Skeletal muscle satellite cell (primary cell): ENCODE measurements around the gene IRF2BP2.

Source experiments
- H3K27me3 ChIP-seq: 2 replicates; pipeline ENCODE4 v1.7.0; 2013; ENCODE audit warnings: low read length; ENCODE audit not compliant: control insufficient read depth, insufficient read depth
- H3K36me3 ChIP-seq: 2 replicates; pipeline ENCODE4 v1.7.0; 2013; ENCODE audit warnings: mild to moderate bottlenecking, control low read depth, low read length; ENCODE audit not compliant: insufficient read depth
- H3K4me1 ChIP-seq: 2 replicates; pipeline ENCODE4 v1.7.0; 2013; ENCODE audit warnings: low read length; ENCODE audit not compliant: control insufficient read depth, insufficient read depth
- H3K4me2 ChIP-seq: 2 replicates; pipeline ENCODE4 v1.7.0; 2013; ENCODE audit warnings: mild to moderate bottlenecking, low read length
- H3K4me3 ChIP-seq: 2 replicates; pipeline ENCODE4 v1.7.0; 2013; ENCODE audit warnings: low read length
- H3K9ac ChIP-seq: 2 replicates; pipeline ENCODE4 v1.7.0; 2013; ENCODE audit warnings: mild to moderate bottlenecking, low read depth, low read length, moderate library complexity
- H3K9me3 ChIP-seq: replicated peaks from 2 replicates; pipeline ENCODE4 v1.7.0; 2013; ENCODE audit warnings: mild to moderate bottlenecking, control low read depth, low read length

Gene IRF2BP2

GRCh38 chr1:234610666-234611224 lies 767 bp upstream of the IRF2BP2 start:
- H3K27me3 ChIP-seq = no peaks in the 10 kb centered on the region
- H3K4me2 ChIP-seq = peak overlapping the region; percentile 98
- peak overlapping the region; percentile 98 for H3K9ac ChIP-seq
- H3K9me3 ChIP-seq = no peaks in the 10 kb centered on the region
- H3K4me1 ChIP-seq = peaks cover 40% of the 10 kb centered on the region
- H3K4me3 ChIP-seq = peak overlapping the region; percentile 78
- peaks cover 31% of the 10 kb centered on the region for H3K36me3 ChIP-seq

GRCh38 chr1:234609691-234610042 lies 311 bp downstream of the IRF2BP2 start:
- H3K27me3 ChIP-seq = no peaks in the 10 kb centered on the region
- H3K36me3 ChIP-seq = peaks cover 41% of the 10 kb centered on the region
- H3K4me1 ChIP-seq = peaks cover 39% of the 10 kb centered on the region
- H3K9ac ChIP-seq = peak overlapping the region; percentile 98
- H3K4me2 ChIP-seq = peak overlapping the region; percentile 98
- no peaks in the 10 kb centered on the region for H3K9me3 ChIP-seq
- H3K4me3 ChIP-seq = peak overlapping the region; percentile 78

- H3K4me1 ChIP-seq = peaks cover 37% of the 10 kb centered on the region
- peak overlapping the region; percentile 97 for H3K9ac ChIP-seq
- peak overlapping the region; percentile 77 for H3K4me3 ChIP-seq
- H3K36me3 ChIP-seq = peaks cover 46% of the 10 kb centered on the region
- peak overlapping the region; percentile 97 for H3K4me2 ChIP-seq
- no peaks in the 10 kb centered on the region for H3K9me3 ChIP-seq
- no peaks in the 10 kb centered on the region for H3K27me3 ChIP-seq
These were observed 877 bp downstream of the IRF2BP2 start for GRCh38 chr1:234608911-234609690.

- Histone ChIP-seq H3K4me2 (peak overlapping the region; percentile 97), H3K27me3 (no peaks in the 10 kb centered on the region), H3K9ac (peak overlapping the region; percentile 97), H3K9me3 (no peaks in the 10 kb centered on the region), H3K36me3 (peaks cover 49% of the 10 kb centered on the region), H3K4me3 (peak overlapping the region; percentile 77), H3K4me1 (peaks cover 37% of the 10 kb centered on the region)
These were observed 1.7 kb downstream of the IRF2BP2 start for GRCh38 chr1:234608025-234608910.

- H3K4me2 ChIP-seq = peak overlapping the region; percentile 97
- peaks cover 54% of the 10 kb centered on the region for H3K36me3 ChIP-seq
- peak overlapping the region; percentile 77 for H3K4me3 ChIP-seq
- no peaks in the 10 kb centered on the region for H3K9me3 ChIP-seq
- H3K27me3 ChIP-seq = no peaks in the 10 kb centered on the region
- H3K4me1 ChIP-seq = peaks cover 38% of the 10 kb centered on the region
- peak overlapping the region; percentile 97 for H3K9ac ChIP-seq
These were observed 2.6 kb downstream of the IRF2BP2 start for GRCh38 chr1:234607109-234608024.

- H3K4me2 ChIP-seq = peak overlapping the region; percentile 97
These were observed 3.2 kb downstream of the IRF2BP2 start for GRCh38 chr1:234606784-234607108.

GRCh38 chr1:234605983-234606783 lies 3.8 kb downstream of the IRF2BP2 start:
- Histone ChIP-seq H3K4me2 (peak overlapping the region; percentile 97), H3K27me3 (no peaks in the 10 kb centered on the region), H3K9me3 (no peaks in the 10 kb centered on the region), H3K36me3 (peaks cover 59% of the 10 kb centered on the region), H3K9ac (peak overlapping the region; percentile 97), H3K4me3 (peak overlapping the region; percentile 77), H3K4me1 (peaks cover 38% of the 10 kb centered on the region)

More at GRCh38 chr1:234606784-234607108, 3.2 kb downstream of the IRF2BP2 start:
- H3K4me3 ChIP-seq = peak overlapping the region; percentile 77
- no peaks in the 10 kb centered on the region for H3K27me3 ChIP-seq
- peak overlapping the region; percentile 97 for H3K9ac ChIP-seq
- H3K4me1 ChIP-seq = peaks cover 38% of the 10 kb centered on the region
- H3K36me3 ChIP-seq = peaks cover 59% of the 10 kb centered on the region
- no peaks in the 10 kb centered on the region for H3K9me3 ChIP-seq

GRCh38 chr1:234605399-234605982 lies 4.5 kb downstream of the IRF2BP2 start:
- Histone ChIP-seq H3K4me1 (peaks cover 42% of the 10 kb centered on the region), H3K9ac (peak overlapping the region; percentile 97), H3K27me3 (no peaks in the 10 kb centered on the region)

GRCh38 chr1:234604495-234605398 lies 5.2 kb downstream of the IRF2BP2 start:
- peaks cover 43% of the 10 kb centered on the region for H3K4me1 ChIP-seq
- peak overlapping the region; percentile 97 for H3K4me2 ChIP-seq
- H3K9me3 ChIP-seq = no peaks in the 10 kb centered on the region
- H3K9ac ChIP-seq = peak overlapping the region; percentile 97
- no peaks in the 10 kb centered on the region for H3K27me3 ChIP-seq
- peak overlapping the region; percentile 77 for H3K4me3 ChIP-seq
- peaks cover 59% of the 10 kb centered on the region for H3K36me3 ChIP-seq

More at GRCh38 chr1:234605399-234605982, 4.5 kb downstream of the IRF2BP2 start:
- no peaks in the 10 kb centered on the region for H3K9me3 ChIP-seq
- peak overlapping the region; percentile 97 for H3K4me2 ChIP-seq
- H3K36me3 ChIP-seq = peaks cover 59% of the 10 kb centered on the region
- H3K4me3 ChIP-seq = peak overlapping the region; percentile 77
